ENCODE measurements around the gene SAMM50. TPM values are rescaled to one million over a fixed set of nuclear protein-coding genes. Genes with fewer than 3 reads are reported as not detected.

The SAMM50 gene
- total RNA-seq, 4 donors from 2014 or later: 23.2 to 36.0 (median 32.3) TPM

- intact Hi-C loops (cut with DNase I; ENCODE audit: low total_unique reads): no loop called here
- TF ChIP-seq CTCF (IDR thresholded peaks at IDR 0.05): no peak
- no peak for TF ChIP-seq POLR2A (IDR thresholded peaks at IDR 0.05)
- peak within 1 kb of the TSS; percentile 25 for H3K4me3 ChIP-seq (ENCODE audit: low read depth, poor library complexity, severe bottlenecking)
- DNase-seq (ENCODE audit: low spot score in 2 of 2): no peak
- 3 to 6% methylated on average over 22 to 24 of the region's 83 CpGs for WGBS, 2 donors
Measured at GRCh38 chr22:44024288-44024921, 69.2 kb downstream of the SAMM50 start, which contains the start of gene PARVB. TSS of gene PARVB (plus strand) at chr22:44024302. CDS start at chr22:44024340, 38 bp downstream.

- TF ChIP-seq CTCF (IDR thresholded peaks at IDR 0.05) (no peak), POLR2A (IDR thresholded peaks at IDR 0.05) (no peak)
- DNase-seq (ENCODE audit: low spot score in 2 of 2): peak; percentile 38 to 91
- H3K4me3 ChIP-seq (ENCODE audit: low read depth, poor library complexity, severe bottlenecking): no peak overlapping the region
- intact Hi-C loops (cut with DNase I; ENCODE audit: low total_unique reads): no loop called here
- WGBS, 2 donors: 67 to 76% methylated on average over 25 to 26 of the region's 26 CpGs
Measured at GRCh38 chr22:44025171-44026065, 70.2 kb downstream of the SAMM50 start.

GRCh38 chr22:44026066-44026629 is 70.9 kb downstream of the SAMM50 start:
- WGBS, 2 donors: 45 to 46% methylated on average over 17 of the region's 17 CpGs
- intact Hi-C loops (cut with DNase I; ENCODE audit: low total_unique reads): no loop called here
- DNase-seq (ENCODE audit: low spot score in 2 of 2): no peak
- no peak for TF ChIP-seq CTCF (IDR thresholded peaks at IDR 0.05)
- TF ChIP-seq POLR2A (IDR thresholded peaks at IDR 0.05): no peak
- H3K4me3 ChIP-seq (ENCODE audit: low read depth, poor library complexity, severe bottlenecking): no peak overlapping the region

- DNase-seq (ENCODE audit: low spot score in 2 of 2): peak; percentile 85 to 97
- WGBS, 2 donors: 45 to 56% methylated on average over 25 to 28 of the region's 28 CpGs
- TF ChIP-seq POLR2A (IDR thresholded peaks at IDR 0.05) (no peak), CTCF (IDR thresholded peaks at IDR 0.05) (no peak)
- intact Hi-C loops (cut with DNase I; ENCODE audit: low total_unique reads): no loop called here
- H3K4me3 ChIP-seq (ENCODE audit: low read depth, poor library complexity, severe bottlenecking): no peak overlapping the region
Measured at GRCh38 chr22:44026630-44027511, 71.6 kb downstream of the SAMM50 start.

- DNase-seq (ENCODE audit: low spot score in 2 of 2): no peak
- TF ChIP-seq CTCF (IDR thresholded peaks at IDR 0.05) (no peak), POLR2A (IDR thresholded peaks at IDR 0.05) (no peak)
- WGBS, 2 donors: 78 to 79% methylated on average over 7 of the region's 7 CpGs
- H3K4me3 ChIP-seq (ENCODE audit: low read depth, poor library complexity, severe bottlenecking): no peak overlapping the region
- intact Hi-C loops (cut with DNase I; ENCODE audit: low total_unique reads): no loop called here
Measured at GRCh38 chr22:44028091-44028490, 72.8 kb downstream of the SAMM50 start.

All from lower leg skin (tissue), 4 donors.